Panc1 (cell line): Measurements from ENCODE around the gene GRM7. TPM values are rescaled to one million over a fixed set of nuclear protein-coding genes. Genes with fewer than 3 reads are reported as not detected.

Experiments
- ATAC-seq: fragments of 200-7000 bp; cut with Tn5 transposase; 2 replicates; pipeline ENCODE4 v1.9.1; 2020; ENCODE audit warnings: mild to moderate bottlenecking, moderate library complexity
- BruUV-seq: library from RNA; stranded (reverse); fragments of 400-500 nt; replicated peaks from 2 replicates; lab custom pipeline; 2021; lab: Mats Ljungman, UMichigan
- CTCF ChIA-PET: fragments of 300-600 bp; sonication (Branson Sonifier 250); formaldehyde crosslinking; loops from one replicate; lab custom pipeline; 2022; ENCODE audit warnings: antibody characterized with exemption; lab: Charles Lee
- POLR2A ChIA-PET: fragments of 300-600 bp; sonication (Branson Sonifier 250); formaldehyde crosslinking; loops from one replicate; lab custom pipeline; 2022; ENCODE audit warnings: antibody characterized with exemption; lab: Charles Lee
- DNase-seq: peaks from one replicate; pipeline ENCODE4 v3.0.0-alpha.2; 2010; ENCODE audit warnings: low read depth, low spot score
- H3K27ac ChIP-seq: 2 replicates; pipeline ENCODE4 v1.5.1; 2011; ENCODE audit warnings: mild to moderate bottlenecking, low read length, inconsistent platforms
- H3K27me3 ChIP-seq: fragments of 200-500 bp; sonication (Bioruptor generic); 2 replicates; pipeline ENCODE4 v1.6.0; 2014; ENCODE audit warnings: low read length, inconsistent platforms; ENCODE audit not compliant: control insufficient read depth, insufficient read depth
- H3K36me3 ChIP-seq: fragments of 200-500 bp; sonication (Bioruptor generic); 2 replicates; pipeline ENCODE4 v1.5.1; 2014; ENCODE audit warnings: inconsistent platforms, mild to moderate bottlenecking, low read length, moderate library complexity; ENCODE audit not compliant: control insufficient read depth, insufficient read depth
- H3K4me1 ChIP-seq: 2 replicates; pipeline ENCODE4 v1.5.1; 2011; ENCODE audit warnings: inconsistent platforms, mild to moderate bottlenecking, low read length, moderate library complexity; ENCODE audit not compliant: control insufficient read depth, insufficient read depth
- H3K4me3 ChIP-seq, 2 experiments: 2 replicates each; pipeline ENCODE4 v1.5.1; 2011 to 2012; ENCODE audit warnings: low read depth in 2 of 2, low read length in 2 of 2, mild to moderate bottlenecking in 2 of 2, inconsistent platforms in 1 of 2, moderate library complexity in 1 of 2
- H3K9me3 ChIP-seq: fragments of 200-500 bp; sonication (Bioruptor generic); 2 replicates; pipeline ENCODE4 v1.5.1; 2014; ENCODE audit warnings: low read depth, mild to moderate bottlenecking, inconsistent platforms, low read length, moderate library complexity; ENCODE audit not compliant: control insufficient read depth, insufficient read depth
- CTCF ChIP-seq: fragments of 450-650 bp; IDR thresholded peaks from 2 replicates; pipeline ENCODE4 v1.5.1; 2017; ENCODE audit warnings: mild to moderate bottlenecking
- POLR2AphosphoS5 ChIP-seq: IDR thresholded peaks from 2 replicates; pipeline ENCODE4 v1.6.1; 2012; ENCODE audit warnings: mild to moderate bottlenecking, low read depth, low read length, moderate library complexity
- REST ChIP-seq, 2 experiments: IDR thresholded peaks; 2 replicates each; pipeline ENCODE4 v1.6.1; 2011 to 2012; ENCODE audit warnings: low read depth in 2 of 2, control low read depth in 1 of 2, low read length in 1 of 2, mild to moderate bottlenecking in 1 of 2, moderate library complexity in 1 of 2; ENCODE audit not compliant: insufficient read depth in 1 of 2
- SIN3A ChIP-seq: IDR thresholded peaks from 2 replicates; pipeline ENCODE4 v1.6.1; 2012; ENCODE audit warnings: low read depth, mild to moderate bottlenecking, low read length, moderate library complexity, borderline replicate concordance; ENCODE audit not compliant: insufficient read depth
- TCF7L2 ChIP-seq: IDR thresholded peaks from 2 replicates; pipeline ENCODE4 v1.6.1; 2011; ENCODE audit warnings: mild to moderate bottlenecking, low read depth, low read length, inconsistent platforms
- in situ Hi-C: cut with HindIII; loops from 2 replicates; pipeline ENCODE4 v1.10.0; 2016; ENCODE audit warnings: low sequenced_read_pairs, low pct_unique_long_range_greater_than_20kb
- intact Hi-C: fragments of 100-400 bp; cut with micrococcal nuclease; formaldehyde crosslinking; loops from one replicate; pipeline ENCODE4 v1.10.0; 2022; ENCODE audit not compliant: unreplicated experiment
- total RNA-seq: library from RNA; stranded (reverse); gene quantifications from one replicate; pipeline ENCODE4 v1.2.1, GENCODE V29; 2021; ENCODE audit not compliant: unreplicated experiment

Gene GRM7
- total RNA-seq, 1 experiment from 2014 or later, result not detected

DNA sequence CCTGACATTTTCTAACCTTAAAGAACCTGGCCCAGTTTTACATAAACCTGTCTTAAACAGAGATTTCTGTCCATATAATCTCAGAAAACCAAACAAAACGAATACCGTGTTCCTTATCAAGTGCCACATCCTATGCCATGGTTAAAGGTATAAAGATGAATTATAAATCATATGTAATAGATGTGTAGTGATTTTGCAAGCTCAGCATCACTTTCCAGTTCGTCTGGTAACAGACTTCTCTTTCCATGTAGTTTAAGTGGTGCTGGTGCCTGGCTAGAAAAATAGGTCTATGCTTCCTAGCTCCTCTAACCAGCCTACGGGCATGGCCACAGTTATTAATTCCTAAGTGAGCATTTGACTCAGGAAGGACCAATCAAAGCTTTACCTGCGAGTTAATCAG is 3.4 kb upstream of the GRM7 start:
- Histone ChIP-seq H3K9me3 (no peaks in the 10 kb centered on the region), H3K36me3 (no peaks in the 10 kb centered on the region), H3K4me3 (no peak overlapping the region), H3K27ac (no peak overlapping the region), H3K4me1 (no peaks in the 10 kb centered on the region), H3K27me3 (no peaks in the 10 kb centered on the region)
- POLR2A ChIA-PET, result no interaction called here
- in situ Hi-C loops (no loop called here), intact Hi-C loops (no loop called here)
- TF ChIP-seq SIN3A (no peak), REST (IDR thresholded peaks at IDR 0.05; ENCODE audit: insufficient read depth in 1 of 2, low read depth in 2 of 2, low read length in 1 of 2) (no peak), TCF7L2 (no peak), CTCF (no peak), POLR2AphosphoS5 (no peak)
- ATAC-seq (no peak), DNase-seq (no peak)
- CTCF ChIA-PET, result no interaction called here
- no TSS peak for BruUV-seq

GRCh38 chr3:6860149-6860953 is 564 bp upstream of the GRM7 start:
- Histone ChIP-seq H3K27ac (no peak overlapping the region), H3K36me3 (no peaks in the 10 kb centered on the region), H3K9me3 (no peaks in the 10 kb centered on the region), H3K4me3 (no peak overlapping the region), H3K4me1 (no peaks in the 10 kb centered on the region), H3K27me3 (no peaks in the 10 kb centered on the region)
- POLR2A ChIA-PET, result no interaction called here
- intact Hi-C loops (no loop called here), in situ Hi-C loops (no loop called here)
- TF ChIP-seq TCF7L2, result no peak
- no TSS peak for BruUV-seq
- ATAC-seq, result no peak
- no peak for DNase-seq
- CTCF ChIA-PET, result no interaction called here

GRCh38 chr3:6861625-6862000 is 698 bp downstream of the GRM7 start:
- no TSS peak for BruUV-seq
- no peak overlapping the region; a peak in 1 of 4 replicates for H3K4me3 ChIP-seq
- no peaks in the 10 kb centered on the region for H3K4me1 ChIP-seq
- ChIA-PET POLR2A (no interaction called here), CTCF (no interaction called here)
- no peak for DNase-seq
- H3K36me3 ChIP-seq, result no peaks in the 10 kb centered on the region
- H3K9me3 ChIP-seq, result no peaks in the 10 kb centered on the region
- no peak for TF ChIP-seq CTCF
- no peak for TF ChIP-seq POLR2AphosphoS5
- TF ChIP-seq REST (IDR thresholded peaks at IDR 0.05; ENCODE audit: insufficient read depth in 1 of 2, low read depth in 2 of 2, low read length in 1 of 2), result no peak
- no peak for TF ChIP-seq SIN3A
- TF ChIP-seq TCF7L2, result no peak
- ATAC-seq, result no peak
- in situ Hi-C loops, result no loop called here
- no peak overlapping the region for H3K27ac ChIP-seq
- no peaks in the 10 kb centered on the region for H3K27me3 ChIP-seq
- intact Hi-C loops, result no loop called here
